CD14-positive monocyte (primary cell): ENCODE results near the gene FBXO15. TPM values are rescaled to one million over a fixed set of nuclear protein-coding genes. Genes with fewer than 3 reads are reported as not detected.

Source experiments
- DNase-seq, 3 donors: peaks; one replicate each; pipeline ENCODE4 v3.0.0-alpha.2; 2011 to 2022
- H2AFZ ChIP-seq: 2 replicates; pipeline ENCODE4 v1.6.0; 2012; ENCODE audit warnings: mild to moderate bottlenecking, low read depth, low read length, inconsistent platforms; ENCODE audit not compliant: insufficient read depth, poor library complexity, severe bottlenecking
- H3K27ac ChIP-seq, 2 donors: 1 replicate in 1 of 2; 2 replicates in 1 of 2; pipeline ENCODE4 v1.5.1; 2012 to 2013; ENCODE audit warnings: low read length in 2 of 2, control low read depth in 1 of 2, inconsistent platforms in 1 of 2, low read depth in 1 of 2, mild to moderate bottlenecking in 1 of 2
- H3K27me3 ChIP-seq, 2 donors: one replicate each; pipeline versions ENCODE4 v1.6.0 to v1.6.1; 2011 to 2013; ENCODE audit warnings: low read length in 2 of 2; ENCODE audit not compliant: control insufficient read depth in 2 of 2, insufficient read depth in 2 of 2
- H3K36me3 ChIP-seq, 2 donors: replicated peaks in 1 of 2; 1 replicate in 1 of 2; 2 replicates in 1 of 2; pipeline versions ENCODE4 v1.5.1 to v1.6.1; 2012 to 2013; ENCODE audit warnings: low read length in 2 of 2, control low read depth in 1 of 2, inconsistent platforms in 1 of 2, mild to moderate bottlenecking in 1 of 2; ENCODE audit not compliant: insufficient read depth in 2 of 2, control insufficient read depth in 1 of 2
- H3K4me1 ChIP-seq, 2 donors: 1 replicate in 1 of 2; 2 replicates in 1 of 2; pipeline versions ENCODE4 v1.5.1 to v1.6.1; 2012 to 2013; ENCODE audit warnings: low read length in 2 of 2, control low read depth in 1 of 2, inconsistent platforms in 1 of 2, mild to moderate bottlenecking in 1 of 2, moderate library complexity in 1 of 2; ENCODE audit not compliant: insufficient read depth in 2 of 2, control insufficient read depth in 1 of 2
- H3K4me2 ChIP-seq: replicated peaks from 2 replicates; pipeline ENCODE3; 2012; ENCODE audit warnings: low read length, moderate library complexity, mild to moderate bottlenecking; ENCODE audit not compliant: poor library complexity, severe bottlenecking; ENCODE audit errors: extremely low read depth
- H3K4me3 ChIP-seq, 3 experiments: fragments of 200-600 bp in 1 of 3; sonication (generic) in 1 of 3; replicated peaks in 1 of 3; 1 replicate in 2 of 3; 2 replicates in 1 of 3; pipeline ENCODE4 v1.5.1; 2011 to 2013; ENCODE audit warnings: low read length in 3 of 3, mild to moderate bottlenecking in 3 of 3, control low read depth in 2 of 3, low read depth in 2 of 3, inconsistent platforms in 1 of 3, moderate library complexity in 1 of 3
- H3K79me2 ChIP-seq: 2 replicates; pipeline ENCODE4 v1.6.0; 2012; ENCODE audit warnings: mild to moderate bottlenecking, control low read depth, inconsistent platforms, low read length, moderate library complexity; ENCODE audit not compliant: insufficient read depth
- H3K9ac ChIP-seq: 2 replicates; pipeline ENCODE4 v1.6.0; 2017; ENCODE audit warnings: low read length, mild to moderate bottlenecking; ENCODE audit not compliant: insufficient read depth, poor library complexity, severe bottlenecking
- H3K9me3 ChIP-seq, 2 donors: replicated peaks in 1 of 2; 1 replicate in 1 of 2; 2 replicates in 1 of 2; pipeline versions ENCODE4 v1.5.1 to v1.6.1; 2012 to 2013; ENCODE audit warnings: low read length in 2 of 2, control low read depth in 1 of 2; ENCODE audit not compliant: control insufficient read depth in 1 of 2, insufficient read depth in 1 of 2
- H4K20me1 ChIP-seq: 2 replicates; pipeline ENCODE4 v1.6.0; 2012; ENCODE audit warnings: mild to moderate bottlenecking, low read length, control low read depth, moderate library complexity; ENCODE audit not compliant: insufficient read depth
- H3K27ac Mint-ChIP-seq, 7 donors: one replicate each; pipeline ENCODE4 v1.8.0; 2020; ENCODE audit warnings: mild to moderate bottlenecking in 7 of 7, mixed read lengths in 7 of 7, moderate library complexity in 6 of 7, inconsistent platforms in 2 of 7
- H3K27me3 Mint-ChIP-seq, 3 donors: one replicate each; pipeline ENCODE4 v1.8.0; 2021 to 2022; ENCODE audit warnings: low read depth in 3 of 3, mild to moderate bottlenecking in 3 of 3, mixed read lengths in 3 of 3, moderate library complexity in 3 of 3, inconsistent platforms in 1 of 3
- H3K36me3 Mint-ChIP-seq, 2 donors: one replicate each; pipeline ENCODE4 v1.8.0; 2020; ENCODE audit warnings: mixed read lengths in 2 of 2, inconsistent platforms in 1 of 2, mild to moderate bottlenecking in 1 of 2
- H3K4me1 Mint-ChIP-seq: one replicate; pipeline ENCODE4 v1.8.0; 2020; ENCODE audit warnings: mild to moderate bottlenecking, mixed read lengths
- H3K4me3 Mint-ChIP-seq, 2 donors: one replicate each; pipeline ENCODE4 v1.8.0; 2020; ENCODE audit warnings: mild to moderate bottlenecking in 2 of 2, mixed read lengths in 2 of 2, moderate library complexity in 1 of 2
- H3K9me3 Mint-ChIP-seq, 7 donors: one replicate each; pipeline ENCODE4 v1.8.0; 2020 to 2022; ENCODE audit warnings: mixed read lengths in 7 of 7, mild to moderate bottlenecking in 6 of 7, moderate library complexity in 6 of 7, inconsistent platforms in 2 of 7
- WGBS: methylation state at CpG from one replicate; pipeline ENCODE4 v1.1.5; 2013; ENCODE audit warnings: missing lambda C conversion rate; ENCODE audit not compliant: insufficient coverage; 5-methylcytosine and 5-hydroxymethylcytosine counted together
- intact Hi-C, 2 donors: fragments of 100-400 bp; cut with micrococcal nuclease; formaldehyde crosslinking; loops; one replicate each; pipeline versions ENCODE4 v1.15.0 to v1.15.1; 2023
- polyA plus RNA-seq, 3 donors: library from polyadenylated mRNA; depleted of rRNA in 1 of 3; unstranded in 2 of 3; stranded (reverse) in 1 of 3; fragments of 300-500 nt in 2 of 3; fragments of >200 nt in 1 of 3; fragmentation: Illumina TruSeq in 2 of 3; gene quantifications; 1 replicate in 2 of 3; 2 replicates in 1 of 3; pipeline ENCODE4 v1.2.3, GENCODE V29; 2012 to 2021
- TF ChIP-seq, protein P1 (sequence below): fragments of 200-600 bp; IDR thresholded peaks from one replicate; pipeline ENCODE4 v1.8.0; 2022; ENCODE audit warnings: antibody characterized with exemption, mild to moderate bottlenecking

Gene FBXO15
- polyA plus RNA-seq, 3 donors, result not detected

DNA sequence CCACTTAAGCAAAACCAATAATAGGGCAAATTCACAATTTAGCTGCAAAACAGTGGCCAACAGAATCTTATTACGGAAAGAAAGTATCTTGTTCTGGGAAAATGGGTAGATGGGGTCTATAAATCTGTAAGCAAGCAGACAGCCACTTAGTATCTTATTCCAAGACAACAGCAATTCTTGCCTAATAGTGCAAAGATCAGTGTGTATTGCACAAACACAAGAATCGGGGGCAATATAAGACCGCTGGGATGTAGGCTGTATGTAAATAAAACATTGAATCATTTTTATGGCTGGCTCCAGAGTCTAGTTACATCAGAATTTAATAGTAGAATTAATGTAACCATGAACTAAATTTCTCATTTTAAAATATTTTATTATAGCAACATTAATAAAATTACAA, 85.6 kb downstream of the FBXO15 start:
- no peak overlapping the region for H3K27ac Mint-ChIP-seq
- H3K27me3 Mint-ChIP-seq, result peaks cover 3 to 24% (median 10%) of the 10 kb centered on the region in 3 donors
- Histone ChIP-seq H3K27me3 (peaks cover 0 to 4% of the 10 kb centered on the region in 2 donors), H3K4me3 (no peak overlapping the region), H4K20me1 (no peaks in the 10 kb centered on the region), H3K9ac (no peak overlapping the region), H3K36me3 (no peaks in the 10 kb centered on the region), H2AFZ (no peak overlapping the region), H3K27ac (no peak overlapping the region), H3K4me1 (peaks cover 2 to 6% of the 10 kb centered on the region in 2 donors), H3K9me3 (no peaks in the 10 kb centered on the region), H3K79me2 (no peaks in the 10 kb centered on the region), H3K4me2 (no peak overlapping the region)
- no peaks in the 10 kb centered on the region for H3K36me3 Mint-ChIP-seq
- no CpG with 5 or more reads among the region's 3 CpGs for WGBS
- H3K4me1 Mint-ChIP-seq, result peaks cover 9% of the 10 kb centered on the region
- DNase-seq, result no peak
- TF ChIP-seq, protein P1, sequence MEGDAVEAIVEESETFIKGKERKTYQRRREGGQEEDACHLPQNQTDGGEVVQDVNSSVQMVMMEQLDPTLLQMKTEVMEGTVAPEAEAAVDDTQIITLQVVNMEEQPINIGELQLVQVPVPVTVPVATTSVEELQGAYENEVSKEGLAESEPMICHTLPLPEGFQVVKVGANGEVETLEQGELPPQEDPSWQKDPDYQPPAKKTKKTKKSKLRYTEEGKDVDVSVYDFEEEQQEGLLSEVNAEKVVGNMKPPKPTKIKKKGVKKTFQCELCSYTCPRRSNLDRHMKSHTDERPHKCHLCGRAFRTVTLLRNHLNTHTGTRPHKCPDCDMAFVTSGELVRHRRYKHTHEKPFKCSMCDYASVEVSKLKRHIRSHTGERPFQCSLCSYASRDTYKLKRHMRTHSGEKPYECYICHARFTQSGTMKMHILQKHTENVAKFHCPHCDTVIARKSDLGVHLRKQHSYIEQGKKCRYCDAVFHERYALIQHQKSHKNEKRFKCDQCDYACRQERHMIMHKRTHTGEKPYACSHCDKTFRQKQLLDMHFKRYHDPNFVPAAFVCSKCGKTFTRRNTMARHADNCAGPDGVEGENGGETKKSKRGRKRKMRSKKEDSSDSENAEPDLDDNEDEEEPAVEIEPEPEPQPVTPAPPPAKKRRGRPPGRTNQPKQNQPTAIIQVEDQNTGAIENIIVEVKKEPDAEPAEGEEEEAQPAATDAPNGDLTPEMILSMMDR, result no peak
- peaks cover 0 to 12% (median 1%) of the 10 kb centered on the region in 7 donors for H3K9me3 Mint-ChIP-seq
- intact Hi-C loops, result no loop called here
- H3K4me3 Mint-ChIP-seq, result no peak overlapping the region

DNA sequence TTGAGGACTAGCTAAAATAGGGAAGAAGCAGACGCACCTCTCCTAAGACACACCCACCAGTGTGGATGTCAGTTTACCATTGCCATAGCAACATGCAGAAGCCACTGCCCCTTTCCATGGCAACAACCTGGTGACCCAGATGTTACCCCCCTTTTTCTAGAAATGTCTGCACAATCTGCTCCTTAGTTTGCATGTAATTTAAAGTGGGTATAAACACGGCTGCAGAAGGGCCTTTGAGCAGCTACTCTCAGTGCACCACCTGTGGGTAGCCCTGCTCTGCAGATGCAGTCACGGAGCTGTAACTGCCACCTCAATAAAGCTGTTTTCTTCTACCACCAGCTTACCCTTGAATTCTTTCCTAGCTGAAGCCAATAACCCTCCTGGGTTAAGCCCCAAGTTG, 87.1 kb downstream of the FBXO15 start:
- H3K27me3 Mint-ChIP-seq, result peaks cover 3 to 14% (median 8%) of the 10 kb centered on the region in 3 donors
- Histone ChIP-seq H3K27me3 (peaks cover 0 to 4% of the 10 kb centered on the region in 2 donors), H4K20me1 (no peaks in the 10 kb centered on the region), H3K36me3 (no peaks in the 10 kb centered on the region), H3K79me2 (no peaks in the 10 kb centered on the region), H3K4me1 (peaks cover 2 to 6% of the 10 kb centered on the region in 2 donors), H3K4me3 (no peak overlapping the region), H3K9me3 (no peaks in the 10 kb centered on the region), H3K27ac (no peak overlapping the region), H2AFZ (no peak overlapping the region), H3K4me2 (no peak overlapping the region), H3K9ac (no peak overlapping the region)
- peaks cover 0 to 19% (median 7%) of the 10 kb centered on the region in 7 donors for H3K9me3 Mint-ChIP-seq
- intact Hi-C loops, result no loop called here
- WGBS, result 75% methylated on average over 1 of the region's 3 CpGs
- peaks cover 9% of the 10 kb centered on the region for H3K4me1 Mint-ChIP-seq
- H3K4me3 Mint-ChIP-seq, result no peak overlapping the region
- no peak for DNase-seq
- TF ChIP-seq, protein P1, result no peak
- no peak overlapping the region for H3K27ac Mint-ChIP-seq
- H3K36me3 Mint-ChIP-seq, result no peaks in the 10 kb centered on the region
